Spleen (tissue), 11 donors: ENCODE measurements around the gene RIOK1. TPM values are rescaled to one million over a fixed set of nuclear protein-coding genes. Genes with fewer than 3 reads are reported as not detected.

Experiments
- DNase-seq: peaks from one replicate; pipeline ENCODE4 v3.0.0-alpha.2; 2020
- H3K27ac ChIP-seq, 8 donors: fragments of 200-600 bp; sonication (generic) in 7 of 8; 1 replicate in 4 of 8; 2 replicates in 4 of 8; pipeline versions ENCODE4 v1.5.0 to v1.8.0; 2016 to 2021; ENCODE audit warnings: inconsistent platforms in 4 of 8, mild to moderate bottlenecking in 4 of 8, moderate library complexity in 1 of 8
- H3K27me3 ChIP-seq, 7 donors: fragments of 200-600 bp; sonication (generic) in 6 of 7; replicated peaks in 1 of 7; 1 replicate in 4 of 7; 2 replicates in 3 of 7; pipeline versions ENCODE4 v1.5.0 to v1.8.0; 2016 to 2021; ENCODE audit warnings: inconsistent platforms in 3 of 7, mild to moderate bottlenecking in 1 of 7
- H3K36me3 ChIP-seq, 6 donors: fragments of 200-600 bp; sonication (generic) in 5 of 6; 1 replicate in 4 of 6; 2 replicates in 2 of 6; pipeline versions ENCODE4 v1.5.0 to v1.8.0; 2016 to 2021; ENCODE audit warnings: inconsistent platforms in 2 of 6
- H3K4me1 ChIP-seq, 6 donors: fragments of 200-600 bp; sonication (generic) in 5 of 6; 1 replicate in 3 of 6; 2 replicates in 3 of 6; pipeline versions ENCODE4 v1.5.0 to v1.8.0; 2016 to 2021; ENCODE audit warnings: inconsistent platforms in 3 of 6
- H3K4me3 ChIP-seq, 8 donors: fragments of 200-600 bp; sonication (generic) in 7 of 8; 1 replicate in 4 of 8; 2 replicates in 4 of 8; pipeline versions ENCODE4 v1.5.0 to v1.8.0; 2016 to 2021; ENCODE audit warnings: inconsistent platforms in 4 of 8, mild to moderate bottlenecking in 4 of 8, moderate library complexity in 2 of 8
- H3K9me3 ChIP-seq, 8 donors: fragments of 200-600 bp; sonication (generic) in 7 of 8; 1 replicate in 4 of 8; 2 replicates in 4 of 8; pipeline versions ENCODE4 v1.5.0 to v1.8.0; 2016 to 2021; ENCODE audit warnings: inconsistent platforms in 4 of 8
- CTCF ChIP-seq, 11 experiments: fragments of 200-600 bp in 7 of 11; fragments of 450-650 bp in 4 of 11; sonication (generic) in 4 of 11; IDR thresholded peaks in 8 of 11; conservative IDR thresholded peaks in 3 of 11; 1 replicate in 7 of 11; 2 replicates in 4 of 11; pipeline versions ENCODE4 v1.4.0 to v1.8.0; 2016 to 2021; ENCODE audit warnings: antibody characterized with exemption in 11 of 11, inconsistent platforms in 4 of 11, mild to moderate bottlenecking in 1 of 11
- POLR2A ChIP-seq, 3 donors: fragments of 450-650 bp; IDR thresholded peaks; one replicate each; pipeline ENCODE4 v1.5.1; 2017; ENCODE audit warnings: antibody characterized with exemption in 3 of 3, mild to moderate bottlenecking in 1 of 3
- POLR2AphosphoS5 ChIP-seq, 3 donors: sonication (generic); formaldehyde crosslinking; IDR thresholded peaks; one replicate each; pipeline ENCODE4 v1.5.1; 2017; ENCODE audit warnings: antibody characterized with exemption in 3 of 3
- WGBS, 5 donors: extraction: QIAGEN DNeasy Blood & Tissue Kit in 3 of 5; methylation state at CpG; one replicate each; pipeline versions ENCODE4 v1.1.5 to v1.1.7; 2013 to 2018; 5-methylcytosine and 5-hydroxymethylcytosine counted together
- intact Hi-C: fragments of 100-400 bp; cut with DNase I; formaldehyde crosslinking; loops from one replicate; pipeline ENCODE4 v1.15.0; 2023; ENCODE audit warnings: low total_unique reads
- polyA plus RNA-seq, 3 donors: library from polyadenylated mRNA; stranded (reverse); fragments of 200-250 nt; gene quantifications; one replicate each; pipeline ENCODE4 v1.2.1, GENCODE V29; 2013
- total RNA-seq, 7 donors: library from RNA; depleted of rRNA in 3 of 7; stranded (reverse); fragments of >200 nt in 3 of 7; fragmentation: NEBNext Ultra II Directional in 4 of 7; extraction: Animal tissue kit (Norgen Biotek cat#: 25700) in 4 of 7; gene quantifications; one replicate each; pipeline versions ENCODE4 v1.1.0 to v1.2.1, GENCODE V29; 2016 to 2021
- donor health status: healthy with polysubstance abuse.
- donor health status: DM: no; HTN: no; CAD: no; lungs with moderate emphysema.
- donor health status: DM: no; HTN: no; CAD: no.
- donor health status: Bipolar disorder and iron deficiency.
- donor health status: healthy.
- donor health status: DM: no; HTN: no; CAD: no.
- donor health status: DM: yes; HTN: yes; CAD: no.

RIOK1 gene
- total and polyA plus RNA-seq, 10 donors, result 12.7 to 26.6 (median 18.5) TPM

- 93 to 99% (median 97%) methylated on average over 4 of the region's 4 CpGs for WGBS, 5 donors
- Histone ChIP-seq H3K36me3 (peaks cover 4 to 100% (median 92%) of the 10 kb centered on the region in 6 donors), H3K27ac (no peak overlapping the region), H3K9me3 (no peaks in the 10 kb centered on the region), H3K4me3 (no peak overlapping the region), H3K4me1 (no peaks in the 10 kb centered on the region), H3K27me3 (no peaks in the 10 kb centered on the region)
- intact Hi-C loops, result loop anchor here (10.0 kb wide), 1 partner anchor 204 kb away; no protein-coding TSS in a partner anchor
- DNase-seq, result no peak
- TF ChIP-seq POLR2A (IDR thresholded peaks at IDR 0.05) (no peak), CTCF (IDR thresholded peaks at IDR 0.05 in 8 of 11, conservative IDR thresholded peaks at IDR 0.05 in 3 of 11) (no peak), POLR2AphosphoS5 (IDR thresholded peaks at IDR 0.05) (no peak)
Observed at GRCh38 chr6:7410851-7411250, 21.2 kb downstream of the RIOK1 start.

DNA sequence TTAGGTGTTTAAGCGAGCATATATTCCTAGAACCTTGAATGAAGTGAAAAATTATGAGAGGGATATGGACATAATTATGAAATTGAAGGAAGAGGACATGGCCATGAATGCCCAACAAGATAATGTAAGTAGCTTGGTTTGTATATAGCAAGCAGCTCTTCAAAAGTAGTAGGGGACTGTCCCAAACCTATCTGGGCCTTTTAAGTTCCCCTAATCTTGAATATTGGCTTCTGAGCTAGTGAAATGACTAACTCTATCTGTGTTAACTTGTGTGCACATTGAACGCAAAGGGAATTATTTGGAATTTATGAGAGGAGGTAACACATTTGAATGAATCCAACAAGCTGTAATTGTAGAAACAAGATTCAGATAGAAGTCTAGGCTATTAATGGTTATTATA lies 21.7 kb downstream of the RIOK1 start:
- H3K36me3 ChIP-seq, result peaks cover 4 to 100% (median 92%) of the 10 kb centered on the region in 6 donors
- DNase-seq, result no peak
- no peaks in the 10 kb centered on the region for H3K4me1 ChIP-seq
- TF ChIP-seq CTCF (IDR thresholded peaks at IDR 0.05 in 8 of 11, conservative IDR thresholded peaks at IDR 0.05 in 3 of 11) (no peak), POLR2AphosphoS5 (IDR thresholded peaks at IDR 0.05) (no peak), POLR2A (IDR thresholded peaks at IDR 0.05) (no peak)
- no peaks in the 10 kb centered on the region for H3K9me3 ChIP-seq
- intact Hi-C loops, result loop anchor here (10.0 kb wide), 1 partner anchor 203 kb away; no protein-coding TSS in a partner anchor
- no peak overlapping the region for H3K27ac ChIP-seq
- no peaks in the 10 kb centered on the region for H3K27me3 ChIP-seq
- 83 to 94% (median 92%) methylated on average over 2 of the region's 2 CpGs for WGBS, 5 donors
- H3K4me3 ChIP-seq, result no peak overlapping the region

DNA sequence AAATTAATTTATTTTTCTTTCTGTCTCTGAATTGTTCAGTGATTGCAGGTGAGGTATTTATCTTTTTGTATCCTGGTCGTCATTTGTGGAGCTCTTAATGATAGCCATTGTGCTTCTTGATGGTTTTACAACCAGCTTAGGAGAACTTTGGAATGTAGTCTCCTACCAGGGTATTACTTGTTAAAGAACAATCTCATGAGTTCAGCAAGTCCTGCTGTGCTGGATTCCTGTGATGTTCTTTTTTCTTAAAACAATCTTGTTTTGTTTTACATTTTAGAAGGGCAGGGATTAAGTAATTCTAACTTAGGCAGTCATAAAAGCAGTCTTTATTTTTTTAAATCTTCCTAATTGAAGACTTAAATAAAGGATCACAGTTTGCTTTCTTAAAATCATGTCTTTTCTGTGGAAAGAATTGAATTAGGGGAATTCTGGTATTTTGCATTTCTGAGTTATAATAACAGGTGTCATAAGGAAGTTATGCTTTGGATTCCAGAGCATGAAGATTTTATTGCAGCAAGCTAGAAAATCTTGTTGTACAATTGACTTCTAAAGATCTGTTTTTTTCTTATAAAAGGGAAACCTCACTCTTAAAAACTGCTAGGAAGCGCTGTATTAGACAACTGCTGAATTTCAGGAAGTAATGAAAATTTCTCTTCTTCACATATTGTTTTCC lies 23.7 kb downstream of the RIOK1 start:
- peaks cover 7 to 100% (median 93%) of the 10 kb centered on the region in 6 donors for H3K36me3 ChIP-seq
- WGBS, 5 donors, result 86 to 91% (median 88%) methylated on average over 2 of the region's 2 CpGs
- intact Hi-C loops, result loop anchor here (10.0 kb wide), 1 partner anchor 202 kb away; no protein-coding TSS in a partner anchor

More for the DNA sequence above, 23.7 kb downstream of the RIOK1 start:
- DNase-seq, result no peak
- no peaks in the 10 kb centered on the region for H3K4me1 ChIP-seq
- TF ChIP-seq POLR2AphosphoS5 (IDR thresholded peaks at IDR 0.05) (no peak), CTCF (IDR thresholded peaks at IDR 0.05 in 8 of 11, conservative IDR thresholded peaks at IDR 0.05 in 3 of 11) (no peak), POLR2A (IDR thresholded peaks at IDR 0.05) (no peak)
- no peak overlapping the region for H3K27ac ChIP-seq
- no peaks in the 10 kb centered on the region for H3K27me3 ChIP-seq
- no peaks in the 10 kb centered on the region for H3K9me3 ChIP-seq
- H3K4me3 ChIP-seq, result no peak overlapping the region
